NCI-H146 treated with DMSO at 0.1 percent for 48 hours (cell line): ENCODE data around the gene SCP2.

Experiments used
- DNase-seq: peaks from one replicate; lab custom pipeline; 2025; ENCODE audit not compliant: unreplicated experiment; lab: John Stamatoyannopoulos, UW

SCP2 gene

GRCh38 chr1:53094533-53094919 is 167.4 kb downstream of the SCP2 start:
- no peak for DNase-seq
